Fibroblast of the aortic adventitia (primary cell): ENCODE results near the gene TGFBI. TPM values are rescaled to one million over a fixed set of nuclear protein-coding genes. Genes with fewer than 3 reads are reported as not detected.

Experiments
- DNase-seq: peaks from one replicate; pipeline ENCODE4 v3.0.0-alpha.2; 2010; ENCODE audit warnings: low read depth
- H3K4me3 ChIP-seq: 2 replicates; pipeline ENCODE4 v1.5.1; 2011; ENCODE audit warnings: low read depth, mild to moderate bottlenecking, control low read depth, low read length, moderate library complexity
- total RNA-seq: library from RNA; depleted of rRNA; stranded (reverse); fragments of >200 nt; gene quantifications from 2 replicates; pipeline ENCODE4 v1.2.3, GENCODE V29; 2012; ENCODE audit warnings: low replicate concordance
- TF ChIP-seq, protein P1 (sequence below): IDR thresholded peaks from 2 replicates; pipeline ENCODE4 v1.5.1; 2011; ENCODE audit warnings: mild to moderate bottlenecking, low read length, control low read depth, inconsistent platforms; ENCODE audit not compliant: insufficient read depth

Gene TGFBI
- total RNA-seq, 1 donor, result 227 TPM

DNA sequence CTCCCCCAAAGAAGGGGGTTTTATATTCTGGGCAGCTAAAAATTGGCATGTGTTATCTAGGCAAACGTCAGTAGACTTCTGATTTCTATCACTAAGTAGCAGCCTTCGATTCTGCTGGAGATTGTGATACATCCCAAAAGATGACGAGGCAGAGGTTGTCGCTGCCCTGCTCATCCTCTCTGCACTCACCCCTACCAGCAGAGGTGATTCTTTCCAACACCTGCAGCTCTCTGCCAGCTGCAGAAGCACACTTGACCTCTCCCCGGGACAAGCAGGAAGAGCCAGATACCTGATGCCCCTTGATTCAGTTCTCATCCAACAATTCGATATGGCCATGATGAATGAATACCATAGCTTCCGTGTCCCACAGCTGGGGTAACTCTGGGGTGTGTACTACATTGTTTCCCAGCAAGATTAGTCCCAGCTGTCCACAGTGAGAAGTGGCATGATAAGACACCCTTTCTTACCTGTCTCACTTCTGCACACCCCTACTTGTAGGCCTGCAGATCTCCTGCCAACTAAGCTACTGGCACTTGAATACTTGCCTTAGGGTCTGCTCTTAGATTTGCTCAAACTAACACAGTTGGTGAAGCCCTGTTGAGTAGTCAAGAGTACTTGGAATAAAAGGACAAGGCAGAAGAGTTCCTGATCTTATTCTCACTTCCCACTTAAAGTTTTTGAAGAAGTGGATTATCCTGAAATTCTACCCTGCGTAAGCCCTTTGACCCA lies 66.3 kb downstream of the TGFBI start:
- no peak for DNase-seq
- H3K4me3 ChIP-seq, result no peak overlapping the region
- TF ChIP-seq, protein P1, sequence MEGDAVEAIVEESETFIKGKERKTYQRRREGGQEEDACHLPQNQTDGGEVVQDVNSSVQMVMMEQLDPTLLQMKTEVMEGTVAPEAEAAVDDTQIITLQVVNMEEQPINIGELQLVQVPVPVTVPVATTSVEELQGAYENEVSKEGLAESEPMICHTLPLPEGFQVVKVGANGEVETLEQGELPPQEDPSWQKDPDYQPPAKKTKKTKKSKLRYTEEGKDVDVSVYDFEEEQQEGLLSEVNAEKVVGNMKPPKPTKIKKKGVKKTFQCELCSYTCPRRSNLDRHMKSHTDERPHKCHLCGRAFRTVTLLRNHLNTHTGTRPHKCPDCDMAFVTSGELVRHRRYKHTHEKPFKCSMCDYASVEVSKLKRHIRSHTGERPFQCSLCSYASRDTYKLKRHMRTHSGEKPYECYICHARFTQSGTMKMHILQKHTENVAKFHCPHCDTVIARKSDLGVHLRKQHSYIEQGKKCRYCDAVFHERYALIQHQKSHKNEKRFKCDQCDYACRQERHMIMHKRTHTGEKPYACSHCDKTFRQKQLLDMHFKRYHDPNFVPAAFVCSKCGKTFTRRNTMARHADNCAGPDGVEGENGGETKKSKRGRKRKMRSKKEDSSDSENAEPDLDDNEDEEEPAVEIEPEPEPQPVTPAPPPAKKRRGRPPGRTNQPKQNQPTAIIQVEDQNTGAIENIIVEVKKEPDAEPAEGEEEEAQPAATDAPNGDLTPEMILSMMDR, result no peak

DNA sequence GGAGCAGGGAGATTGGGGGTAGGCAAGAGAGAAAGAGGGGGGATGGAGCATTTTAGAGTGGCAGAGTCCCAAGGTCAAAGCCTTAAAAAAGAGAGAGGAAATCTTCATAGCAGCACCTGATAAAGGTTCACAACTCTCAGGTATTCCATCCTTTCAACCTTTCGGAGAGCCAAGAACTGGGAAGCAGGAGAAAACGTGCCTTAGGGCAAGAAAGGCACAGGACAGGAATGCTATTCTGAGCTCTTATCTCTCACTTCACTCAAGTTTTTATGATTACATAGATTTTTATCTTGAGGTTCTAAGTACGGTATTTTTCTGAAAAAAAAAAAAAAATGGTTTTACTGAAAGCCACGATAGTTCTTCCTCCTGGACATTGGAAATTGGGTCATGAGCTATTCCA lies 69.4 kb downstream of the TGFBI start:
- no peak overlapping the region for H3K4me3 ChIP-seq
- no peak for DNase-seq
- TF ChIP-seq, protein P1, result no peak

DNA sequence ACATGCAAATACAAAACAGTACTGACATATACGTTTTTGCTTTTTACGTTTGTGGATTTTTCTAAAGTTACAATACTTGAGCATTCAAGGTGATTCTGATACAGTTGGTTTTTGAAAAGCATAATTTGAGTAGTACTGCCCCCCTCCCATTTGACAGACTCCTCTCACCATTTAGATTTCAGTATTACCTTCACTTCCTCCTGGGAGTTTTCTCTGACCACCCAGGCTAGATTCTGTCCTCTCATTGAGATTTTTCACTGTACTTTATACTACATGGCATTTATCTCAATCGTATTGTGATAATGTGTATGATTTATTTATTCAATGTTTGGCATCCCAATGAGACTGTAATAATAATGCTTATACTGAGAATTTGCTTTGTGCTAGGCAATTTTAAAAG lies 71.1 kb downstream of the TGFBI start:
- H3K4me3 ChIP-seq, result no peak overlapping the region
- TF ChIP-seq, protein P1, result no peak
- no peak for DNase-seq

DNA sequence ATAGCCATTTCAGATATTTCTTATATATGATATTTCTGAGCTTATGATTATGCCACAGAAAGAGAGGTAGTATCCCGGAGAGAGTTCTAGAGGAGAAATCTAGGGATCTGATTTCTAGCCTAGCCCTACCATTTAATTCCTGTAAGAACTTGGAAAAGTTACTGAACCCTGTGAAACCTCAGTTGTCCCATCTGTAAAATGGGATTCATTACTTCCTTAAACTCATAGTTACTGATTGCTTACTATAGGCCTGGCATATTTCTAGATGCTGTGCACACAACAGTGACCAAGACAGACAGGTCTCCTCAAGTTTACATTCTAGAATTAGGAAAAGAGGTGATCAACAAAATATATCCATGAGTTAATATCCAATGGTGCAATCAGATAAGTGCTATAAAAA lies 73.1 kb downstream of the TGFBI start:
- TF ChIP-seq, protein P1, result no peak
- no peak for DNase-seq
- no peak overlapping the region for H3K4me3 ChIP-seq

DNA sequence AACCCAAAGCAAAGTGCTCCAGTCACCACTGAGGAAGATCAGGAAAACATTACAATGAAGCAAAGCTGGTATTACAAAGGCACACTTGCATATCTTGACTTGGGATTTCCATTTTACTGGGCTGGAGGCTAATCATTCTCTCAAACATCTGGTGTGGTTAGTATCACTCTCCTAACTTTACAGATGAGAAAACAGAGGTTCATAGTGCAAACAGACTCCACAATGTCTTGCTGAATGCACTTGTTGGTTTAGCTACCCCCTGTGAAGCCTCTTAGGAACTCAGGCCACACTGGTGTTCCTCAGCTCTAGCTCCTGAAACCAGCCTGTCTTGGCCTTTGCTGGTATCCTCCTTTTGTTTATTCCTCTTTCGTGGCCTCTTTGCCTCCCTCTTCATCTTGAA lies 74.3 kb downstream of the TGFBI start:
- no peak for DNase-seq
- no peak overlapping the region for H3K4me3 ChIP-seq
- TF ChIP-seq, protein P1, result no peak

DNA sequence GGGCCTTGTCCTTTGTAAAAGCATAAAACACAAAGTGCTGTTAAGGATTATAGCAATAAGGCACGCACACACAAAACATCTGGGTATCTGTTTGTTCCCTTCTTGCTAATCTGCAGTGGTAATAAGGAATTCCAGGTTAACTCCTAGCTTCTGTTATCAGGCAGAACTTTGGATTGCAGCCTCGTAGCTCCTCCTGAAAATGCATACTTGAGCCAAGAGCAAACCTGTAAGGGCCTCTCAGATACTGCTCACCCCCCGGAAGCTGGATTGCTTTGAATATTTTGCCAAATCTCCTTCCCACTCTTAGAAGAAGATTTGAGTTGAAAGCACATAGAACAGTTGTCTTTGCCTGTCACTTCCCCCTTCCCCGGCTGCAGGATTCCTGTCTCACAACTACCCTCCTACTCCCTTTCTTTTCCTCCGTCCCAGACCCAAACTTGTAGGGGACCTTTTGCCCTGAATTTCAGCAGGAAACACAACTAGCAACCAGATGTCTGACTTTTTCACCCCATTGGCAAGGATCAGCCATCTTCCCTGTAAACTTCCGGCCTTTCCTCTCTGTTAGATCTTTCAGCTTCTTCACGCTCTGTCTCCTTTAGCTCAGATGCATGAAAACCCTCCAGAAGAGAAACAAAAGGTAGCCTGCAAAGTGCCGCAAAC lies 75.6 kb downstream of the TGFBI start:
- no peak overlapping the region for H3K4me3 ChIP-seq
- TF ChIP-seq, protein P1, result no peak
- no peak for DNase-seq
